ENCODE data around the gene SPATA31D4. TPM values are rescaled to one million over a fixed set of nuclear protein-coding genes. Genes with fewer than 3 reads are reported as not detected.
"Not testable (repeated sequence)": the region's sequence is repeated elsewhere in the genome, so short reads cannot be mapped to it uniquely, and the experiment has no call there.

Gene SPATA31D4
- not detected in 2 replicates for total RNA-seq

DNA sequence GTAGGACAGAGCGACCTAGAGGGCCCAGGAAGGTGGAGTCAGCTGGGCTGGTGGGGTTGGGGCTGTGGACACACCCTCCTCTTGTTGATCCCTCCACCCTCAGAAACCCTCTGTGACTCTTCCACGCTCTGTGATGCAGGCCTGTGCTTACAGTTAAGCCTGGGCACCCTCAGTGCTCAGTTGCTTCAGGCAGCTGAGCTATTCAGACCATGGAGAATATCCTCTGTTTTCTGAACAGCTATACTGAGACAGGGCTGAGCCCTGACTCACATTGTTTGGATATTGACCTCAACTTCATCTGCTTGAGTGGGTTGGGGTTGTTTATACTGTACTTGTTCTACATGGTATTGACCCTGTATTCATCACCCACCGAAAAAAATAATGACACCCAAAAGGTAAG is at the start of gene SPATA31D4:
Gene SPATA31D4, plus strand, starts transcription at position 124 of the 400 bp plus-strand sequence. Its CDS starts 86 bp downstream, at position 210.
- DNase-seq (ENCODE audit: low read depth): not testable (repeated sequence)

GRCh38 chr9:81878530-81878929 is 49.7 kb upstream of the SPATA31D4 start:
- no peak for DNase-seq (ENCODE audit: low read depth)
- TF ChIP-seq, protein P1, sequence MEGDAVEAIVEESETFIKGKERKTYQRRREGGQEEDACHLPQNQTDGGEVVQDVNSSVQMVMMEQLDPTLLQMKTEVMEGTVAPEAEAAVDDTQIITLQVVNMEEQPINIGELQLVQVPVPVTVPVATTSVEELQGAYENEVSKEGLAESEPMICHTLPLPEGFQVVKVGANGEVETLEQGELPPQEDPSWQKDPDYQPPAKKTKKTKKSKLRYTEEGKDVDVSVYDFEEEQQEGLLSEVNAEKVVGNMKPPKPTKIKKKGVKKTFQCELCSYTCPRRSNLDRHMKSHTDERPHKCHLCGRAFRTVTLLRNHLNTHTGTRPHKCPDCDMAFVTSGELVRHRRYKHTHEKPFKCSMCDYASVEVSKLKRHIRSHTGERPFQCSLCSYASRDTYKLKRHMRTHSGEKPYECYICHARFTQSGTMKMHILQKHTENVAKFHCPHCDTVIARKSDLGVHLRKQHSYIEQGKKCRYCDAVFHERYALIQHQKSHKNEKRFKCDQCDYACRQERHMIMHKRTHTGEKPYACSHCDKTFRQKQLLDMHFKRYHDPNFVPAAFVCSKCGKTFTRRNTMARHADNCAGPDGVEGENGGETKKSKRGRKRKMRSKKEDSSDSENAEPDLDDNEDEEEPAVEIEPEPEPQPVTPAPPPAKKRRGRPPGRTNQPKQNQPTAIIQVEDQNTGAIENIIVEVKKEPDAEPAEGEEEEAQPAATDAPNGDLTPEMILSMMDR (IDR thresholded peaks at IDR 0.05; ENCODE audit: insufficient read depth, low read depth, low read length): no peak
- H3K4me3 ChIP-seq (ENCODE audit: low read depth, low read length): no peak overlapping the region

More for the DNA sequence above, at the start of gene SPATA31D4:
- H3K4me3 ChIP-seq (ENCODE audit: low read depth, low read length): not testable (repeated sequence)

GRCh38 chr9:81879501-81879916 is 48.7 kb upstream of the SPATA31D4 start:
- DNase-seq (ENCODE audit: low read depth): no peak
- TF ChIP-seq, protein P1 (IDR thresholded peaks at IDR 0.05; ENCODE audit: insufficient read depth, low read depth, low read length): no peak
- H3K4me3 ChIP-seq (ENCODE audit: low read depth, low read length): no peak overlapping the region

GRCh38 chr9:81885602-81886001 is 42.6 kb upstream of the SPATA31D4 start:
- TF ChIP-seq, protein P1 (IDR thresholded peaks at IDR 0.05; ENCODE audit: insufficient read depth, low read depth, low read length): no peak
- DNase-seq (ENCODE audit: low read depth): no peak
- no peak overlapping the region for H3K4me3 ChIP-seq (ENCODE audit: low read depth, low read length)

DNA sequence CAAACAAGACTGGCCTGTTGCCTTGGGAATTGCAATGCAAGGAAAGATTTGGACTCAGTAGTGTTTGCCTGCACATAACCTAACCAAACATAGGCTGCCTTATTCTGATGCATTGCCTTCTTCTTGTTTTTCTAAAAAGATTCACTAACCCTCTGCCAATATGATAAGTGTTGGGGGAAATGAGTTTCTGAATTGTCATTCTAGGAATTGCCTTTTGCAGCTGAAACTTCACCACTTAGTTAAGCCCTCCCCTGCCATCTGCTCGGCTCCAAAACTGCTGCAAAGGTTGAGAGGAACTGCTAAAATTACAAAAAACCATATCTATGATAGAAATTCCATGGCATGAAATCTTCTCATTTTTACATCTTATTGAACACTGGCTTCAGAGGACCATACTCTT is 41.6 kb upstream of the SPATA31D4 start:
- no peak for DNase-seq (ENCODE audit: low read depth)
- no peak overlapping the region for H3K4me3 ChIP-seq (ENCODE audit: low read depth, low read length)
- TF ChIP-seq, protein P1 (IDR thresholded peaks at IDR 0.05; ENCODE audit: insufficient read depth, low read depth, low read length): no peak

DNA sequence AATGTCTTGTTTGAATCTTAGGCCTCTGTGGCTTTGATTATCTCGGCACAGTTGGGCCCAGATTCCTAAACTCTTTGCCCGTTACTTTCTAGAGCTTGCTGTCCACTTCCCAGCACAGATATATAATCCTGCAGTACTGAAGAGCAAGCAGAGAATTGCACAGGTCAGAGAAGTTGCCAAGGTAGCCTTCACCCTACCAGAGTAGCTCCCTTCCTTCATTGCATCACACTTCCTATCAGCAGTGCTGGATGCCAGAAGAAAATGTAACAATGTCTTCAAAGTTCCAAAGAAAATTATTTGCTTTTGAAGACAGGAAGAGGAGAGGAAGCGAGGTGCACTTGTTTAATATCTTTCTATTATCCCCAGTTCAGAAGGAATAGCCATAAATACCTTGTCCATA is 38.1 kb upstream of the SPATA31D4 start:
- H3K4me3 ChIP-seq (ENCODE audit: low read depth, low read length): no peak overlapping the region
- TF ChIP-seq, protein P1 (IDR thresholded peaks at IDR 0.05; ENCODE audit: insufficient read depth, low read depth, low read length): no peak
- DNase-seq (ENCODE audit: low read depth): no peak

GRCh38 chr9:81892440-81892839 is 35.8 kb upstream of the SPATA31D4 start:
- TF ChIP-seq, protein P1 (IDR thresholded peaks at IDR 0.05; ENCODE audit: insufficient read depth, low read depth, low read length): no peak
- H3K4me3 ChIP-seq (ENCODE audit: low read depth, low read length): no peak overlapping the region
- DNase-seq (ENCODE audit: low read depth): no peak

Data from fibroblast of villous mesenchyme (primary cell).